GM12878 (cell line): ENCODE results near the gene MATN1. TPM values are rescaled to one million over a fixed set of nuclear protein-coding genes. Genes with fewer than 3 reads are reported as not detected.

ENCODE experiments used
- BCL11A ChIP-seq: IDR thresholded peaks from 2 replicates; pipeline ENCODE4 v1.6.1; 2011; ENCODE audit warnings: low read depth, low read length
- DPF2 ChIP-seq: fragments of 450-650 bp; IDR thresholded peaks from 2 replicates; pipeline ENCODE4 v1.6.1; 2017; ENCODE audit warnings: mild to moderate bottlenecking
- E4F1 ChIP-seq: fragments of 450-650 bp; IDR thresholded peaks from 2 replicates; pipeline ENCODE4 v1.6.1; 2018; ENCODE audit warnings: borderline replicate concordance, mild to moderate bottlenecking; ENCODE audit not compliant: partially characterized antibody
- EP300 ChIP-seq, 2 experiments: fragments of 150-350 bp in 1 of 2; IDR thresholded peaks; 2 replicates each; pipeline ENCODE4 v1.6.1; 2011 to 2012; ENCODE audit warnings: low read depth in 2 of 2, low read length in 2 of 2, borderline replicate concordance in 1 of 2, improper control_type of control experiment in 1 of 2, inconsistent platforms in 1 of 2; ENCODE audit not compliant: control insufficient read depth in 1 of 2
- KDM1A ChIP-seq: fragments of 200-600 bp; sonication (generic); IDR thresholded peaks from 2 replicates; pipeline ENCODE4 v1.6.1; 2016; ENCODE audit warnings: borderline replicate concordance
- KLF5 ChIP-seq: fragments of 450-650 bp; IDR thresholded peaks from 2 replicates; pipeline ENCODE4 v1.6.1; 2014; ENCODE audit warnings: mild to moderate bottlenecking; ENCODE audit not compliant: partially characterized antibody
- MAX ChIP-seq: IDR thresholded peaks from 2 replicates; pipeline ENCODE4 v1.6.1; 2012; ENCODE audit warnings: low read depth, low read length, improper control_type of control experiment
- MYB ChIP-seq: fragments of 150-350 bp; IDR thresholded peaks from 2 replicates; pipeline ENCODE4 v1.6.1; 2014; ENCODE audit warnings: mild to moderate bottlenecking, low read depth, low read length, borderline replicate concordance
- NFXL1 ChIP-seq: fragments of 450-650 bp; IDR thresholded peaks from 2 replicates; pipeline ENCODE4 v1.6.1; 2017; ENCODE audit warnings: antibody characterized with exemption, mild to moderate bottlenecking, borderline replicate concordance
- NFYB ChIP-seq: IDR thresholded peaks from 2 replicates; pipeline ENCODE4 v1.6.1; 2011; ENCODE audit warnings: low read depth, mild to moderate bottlenecking, low read length, improper control_type of control experiment, moderate library complexity; ENCODE audit not compliant: insufficient read depth
- PKNOX1 ChIP-seq: fragments of 450-650 bp; IDR thresholded peaks from 2 replicates; pipeline ENCODE4 v1.6.1; 2016; ENCODE audit warnings: mild to moderate bottlenecking
- SMARCA5 ChIP-seq: fragments of 450-650 bp; IDR thresholded peaks from 2 replicates; pipeline ENCODE4 v1.6.1; 2017; ENCODE audit warnings: mild to moderate bottlenecking
- STAT3 ChIP-seq: IDR thresholded peaks from 2 replicates; pipeline ENCODE4 v1.6.1; 2011; ENCODE audit warnings: low read depth, low read length, improper control_type of control experiment
- TCF3 ChIP-seq: IDR thresholded peaks from 2 replicates; pipeline ENCODE4 v1.6.1; 2012; ENCODE audit warnings: low read depth, mild to moderate bottlenecking, low read length, borderline replicate concordance; ENCODE audit not compliant: insufficient read depth
- ZBTB40 ChIP-seq: fragments of 450-650 bp; IDR thresholded peaks from 2 replicates; pipeline ENCODE4 v1.6.1; 2016; ENCODE audit warnings: mild to moderate bottlenecking, moderate library complexity, borderline replicate concordance
- ZNF384 ChIP-seq: IDR thresholded peaks from 2 replicates; pipeline ENCODE4 v1.6.1; 2012; ENCODE audit warnings: low read depth, mild to moderate bottlenecking, low read length, improper control_type of control experiment, borderline replicate concordance
- polyA plus RNA-seq, 11 experiments: library from polyadenylated mRNA; depleted of rRNA in 4 of 11; unstranded in 6 of 11; stranded (reverse) in 5 of 11; fragments of >200 nt; fragmentation: Nextera tagmentation in 4 of 11; fragmentation: Illumina TruSeq in 1 of 11; extraction: Ambion mirVana in 4 of 11; extraction: Trizol in 1 of 11; gene quantifications; 1 replicate in 1 of 11; 2 replicates in 10 of 11; pipeline versions ENCODE4 v1.2.1 to v1.2.3, GENCODE V29; 2011 to 2016; ENCODE audit warnings: inconsistent platforms in 2 of 11, missing spikeins in 2 of 11, low read depth in 1 of 11
- total RNA-seq, 4 experiments: library from RNA; depleted of rRNA in 3 of 4; stranded (reverse); fragments of >200 nt in 3 of 4; fragmentation: Illumina TruSeq in 1 of 4; extraction: Trizol in 1 of 4; gene quantifications; 2 replicates each; pipeline versions ENCODE4 v1.2.1 to v1.2.3, GENCODE V29; 2013 to 2021
- TF ChIP-seq, protein P1 (sequence below): fragments of 150-350 bp; IDR thresholded peaks from 2 replicates; pipeline ENCODE4 v1.6.1; 2014; ENCODE audit warnings: mild to moderate bottlenecking, low read depth, low read length
- TF ChIP-seq, protein P2 (sequence below): fragments of 450-650 bp; IDR thresholded peaks from 2 replicates; pipeline ENCODE4 v1.6.1; 2017; ENCODE audit warnings: mild to moderate bottlenecking

The MATN1 gene
- total and polyA plus RNA-seq, 10 of the 15 experiments (the other 5 are each of a cell fraction or from before 2014, with no cell fraction given), result 0.04 to 0.50 (median 0.10) TPM; not detected in 1

GRCh38 chr1:30759718-30760281 lies 36.4 kb upstream of the MATN1 start (continued):
- TF ChIP-seq ZBTB40 (no peak), E4F1 (no peak), MYB (no peak), DPF2 (peak; percentile 28; the same call in 1 of the 2 replicates), BCL11A (0 out of 2 replicates have a peak, but pooled peaks have one; percentile 15), TCF3 (no peak), EP300 (IDR thresholded peaks at IDR 0.05; ENCODE audit: borderline replicate concordance in 1 of 2, control insufficient read depth in 1 of 2, low read depth in 2 of 2, low read length in 2 of 2) (peak; percentile 58 to 61), NFXL1 (no peak; the same call in 1 of the 2 replicates), ZNF384 (no peak), PKNOX1 (0 out of 2 replicates have a peak, but pooled peaks have one; percentile 37), STAT3 (no peak), KLF5 (no peak), NFYB (no peak), SMARCA5 (peak; percentile 98), KDM1A (no peak), MAX (no peak)
- TF ChIP-seq, protein P1, sequence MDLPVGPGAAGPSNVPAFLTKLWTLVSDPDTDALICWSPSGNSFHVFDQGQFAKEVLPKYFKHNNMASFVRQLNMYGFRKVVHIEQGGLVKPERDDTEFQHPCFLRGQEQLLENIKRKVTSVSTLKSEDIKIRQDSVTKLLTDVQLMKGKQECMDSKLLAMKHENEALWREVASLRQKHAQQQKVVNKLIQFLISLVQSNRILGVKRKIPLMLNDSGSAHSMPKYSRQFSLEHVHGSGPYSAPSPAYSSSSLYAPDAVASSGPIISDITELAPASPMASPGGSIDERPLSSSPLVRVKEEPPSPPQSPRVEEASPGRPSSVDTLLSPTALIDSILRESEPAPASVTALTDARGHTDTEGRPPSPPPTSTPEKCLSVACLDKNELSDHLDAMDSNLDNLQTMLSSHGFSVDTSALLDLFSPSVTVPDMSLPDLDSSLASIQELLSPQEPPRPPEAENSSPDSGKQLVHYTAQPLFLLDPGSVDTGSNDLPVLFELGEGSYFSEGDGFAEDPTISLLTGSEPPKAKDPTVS, result no peak
- TF ChIP-seq, protein P2, sequence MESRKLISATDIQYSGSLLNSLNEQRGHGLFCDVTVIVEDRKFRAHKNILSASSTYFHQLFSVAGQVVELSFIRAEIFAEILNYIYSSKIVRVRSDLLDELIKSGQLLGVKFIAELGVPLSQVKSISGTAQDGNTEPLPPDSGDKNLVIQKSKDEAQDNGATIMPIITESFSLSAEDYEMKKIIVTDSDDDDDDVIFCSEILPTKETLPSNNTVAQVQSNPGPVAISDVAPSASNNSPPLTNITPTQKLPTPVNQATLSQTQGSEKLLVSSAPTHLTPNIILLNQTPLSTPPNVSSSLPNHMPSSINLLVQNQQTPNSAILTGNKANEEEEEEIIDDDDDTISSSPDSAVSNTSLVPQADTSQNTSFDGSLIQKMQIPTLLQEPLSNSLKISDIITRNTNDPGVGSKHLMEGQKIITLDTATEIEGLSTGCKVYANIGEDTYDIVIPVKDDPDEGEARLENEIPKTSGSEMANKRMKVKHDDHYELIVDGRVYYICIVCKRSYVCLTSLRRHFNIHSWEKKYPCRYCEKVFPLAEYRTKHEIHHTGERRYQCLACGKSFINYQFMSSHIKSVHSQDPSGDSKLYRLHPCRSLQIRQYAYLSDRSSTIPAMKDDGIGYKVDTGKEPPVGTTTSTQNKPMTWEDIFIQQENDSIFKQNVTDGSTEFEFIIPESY, result no peak
